ENCODE data around the gene PSME3.
"Not testable (repeated sequence)": the region's sequence is repeated elsewhere in the genome, so short reads cannot be mapped to it uniquely, and the experiment has no call there.

The PSME3 gene

DNA sequence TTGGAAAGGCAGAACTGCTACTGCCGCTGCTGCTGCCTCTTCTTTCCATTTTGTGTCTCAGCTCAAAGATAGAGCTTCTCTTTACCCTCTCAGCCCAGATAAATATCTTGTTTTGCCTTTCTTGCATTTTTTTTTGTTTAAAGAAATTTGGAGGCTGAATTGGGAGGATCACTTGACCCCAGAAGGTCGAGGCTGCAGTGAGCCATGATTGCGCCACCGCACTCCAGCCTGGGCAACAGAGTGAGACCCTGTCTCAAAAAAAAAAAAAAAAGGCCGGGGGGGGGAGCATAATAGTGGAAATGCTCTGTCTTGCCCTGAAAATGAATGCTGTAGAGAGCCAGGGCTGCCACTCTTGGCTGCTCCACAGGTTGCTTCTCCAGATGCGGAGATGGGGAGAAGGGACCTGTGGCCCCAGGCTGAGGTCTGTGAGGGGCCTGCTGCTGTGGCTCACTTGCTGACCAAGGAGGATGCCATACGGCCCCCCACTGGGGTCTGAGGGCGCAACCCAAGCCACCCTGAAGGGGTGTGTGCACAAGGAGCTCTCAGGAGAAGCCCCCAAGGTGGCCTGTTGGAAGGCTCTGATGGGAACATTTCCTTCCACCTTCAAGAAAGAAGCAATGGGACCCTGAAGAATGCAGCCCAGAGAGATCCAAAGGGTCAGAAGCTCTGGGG, 45.9 kb downstream of the PSME3 start:
- peaks cover 15% of the 10 kb centered on the region for H3K4me1 ChIP-seq (ENCODE audit: control insufficient read depth, insufficient read depth, low read length)
- H3K27ac ChIP-seq (ENCODE audit: low read depth, low read length) = no peak overlapping the region
- no peak overlapping the region for H3K4me3 ChIP-seq (ENCODE audit: low read depth, low read length)
- H3K9ac ChIP-seq (ENCODE audit: low read length) = no peak overlapping the region
- no peaks in the 10 kb centered on the region for H3K9me3 ChIP-seq (ENCODE audit: control insufficient read depth, insufficient read depth, low read depth, low read length)
- H3K27me3 ChIP-seq (ENCODE audit: control insufficient read depth, insufficient read depth, low read length) = peaks cover 23% of the 10 kb centered on the region
- H3K36me3 ChIP-seq (ENCODE audit: control insufficient read depth, insufficient read depth, low read length) = no peaks in the 10 kb centered on the region

DNA sequence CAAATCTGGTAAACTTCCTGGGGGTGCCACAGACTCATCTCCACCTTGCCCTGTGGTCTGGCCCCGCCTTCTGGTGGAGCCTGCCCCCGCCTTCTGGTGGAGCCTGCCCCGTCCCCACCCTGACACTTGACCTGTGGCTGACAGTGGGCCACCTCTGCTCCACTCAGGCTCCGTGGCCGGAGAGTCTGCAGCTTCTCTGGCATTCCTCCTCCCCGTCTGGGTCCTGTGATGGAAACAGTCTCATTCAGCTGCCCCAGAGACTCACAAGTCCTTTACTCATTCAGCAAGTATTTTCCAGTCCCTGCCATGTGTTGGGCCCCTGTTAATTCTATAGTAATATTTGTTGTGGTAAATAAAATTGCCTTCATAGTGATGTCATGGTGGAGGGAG, 46.4 kb downstream of the PSME3 start:
- Histone ChIP-seq H3K4me3 (ENCODE audit: low read depth, low read length) (no peak overlapping the region), H3K27me3 (ENCODE audit: control insufficient read depth, insufficient read depth, low read length) (peaks cover 23% of the 10 kb centered on the region), H3K36me3 (ENCODE audit: control insufficient read depth, insufficient read depth, low read length) (no peaks in the 10 kb centered on the region), H3K9me3 (ENCODE audit: control insufficient read depth, insufficient read depth, low read depth, low read length) (no peaks in the 10 kb centered on the region), H3K27ac (ENCODE audit: low read depth, low read length) (no peak overlapping the region), H3K9ac (ENCODE audit: low read length) (no peak overlapping the region), H3K4me1 (ENCODE audit: control insufficient read depth, insufficient read depth, low read length) (peaks cover 15% of the 10 kb centered on the region)

DNA sequence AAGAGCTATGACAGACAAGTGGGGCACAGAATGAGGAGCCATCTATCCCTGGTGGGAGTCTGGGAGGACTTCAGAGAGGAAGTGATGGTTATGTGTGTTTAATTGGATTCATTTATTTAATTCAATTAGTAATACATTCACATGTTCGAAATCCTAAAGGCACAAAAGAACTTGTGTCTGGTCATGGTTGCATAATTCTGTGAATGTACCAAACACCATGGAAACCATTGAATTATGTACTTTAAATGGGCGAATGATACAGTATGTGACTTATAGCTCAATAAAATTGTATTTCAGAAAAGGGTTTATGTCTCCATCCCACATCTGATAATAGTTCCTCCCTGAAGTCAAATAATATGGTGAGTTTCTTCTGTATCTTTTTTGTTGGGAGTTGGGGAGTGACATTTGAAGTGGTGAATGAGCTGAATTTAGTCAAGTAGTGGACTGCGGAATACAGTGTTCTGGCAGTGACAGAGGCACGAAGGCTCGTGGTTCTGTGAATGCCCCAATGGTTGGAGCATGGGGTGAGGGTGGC, 47.6 kb downstream of the PSME3 start:
- no peak overlapping the region for H3K27ac ChIP-seq (ENCODE audit: low read depth, low read length)
- no peaks in the 10 kb centered on the region for H3K36me3 ChIP-seq (ENCODE audit: control insufficient read depth, insufficient read depth, low read length)
- peaks cover 15% of the 10 kb centered on the region for H3K4me1 ChIP-seq (ENCODE audit: control insufficient read depth, insufficient read depth, low read length)
- H3K27me3 ChIP-seq (ENCODE audit: control insufficient read depth, insufficient read depth, low read length) = peaks cover 23% of the 10 kb centered on the region
- H3K4me3 ChIP-seq (ENCODE audit: low read depth, low read length) = no peak overlapping the region
- no peak overlapping the region for H3K9ac ChIP-seq (ENCODE audit: low read length)
- no peaks in the 10 kb centered on the region for H3K9me3 ChIP-seq (ENCODE audit: control insufficient read depth, insufficient read depth, low read depth, low read length)

DNA sequence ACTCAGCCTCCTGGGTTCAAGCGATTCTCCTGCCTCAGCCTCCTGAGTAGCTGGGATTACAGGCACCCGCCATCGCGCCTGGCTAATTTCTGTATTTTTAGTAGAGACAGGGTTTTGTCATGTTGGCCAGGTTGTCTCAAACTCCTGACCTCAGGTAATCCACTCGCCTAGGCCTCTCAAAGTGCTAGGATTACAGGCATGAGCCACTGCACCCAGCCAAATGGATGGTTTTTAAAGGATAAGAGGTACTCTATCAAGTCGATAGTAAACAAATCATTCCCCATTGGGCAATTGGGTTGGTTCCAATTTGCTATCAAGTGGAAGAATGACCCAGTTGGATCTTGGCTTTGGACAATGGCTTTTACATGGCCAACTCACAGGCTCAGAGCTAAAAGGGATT, 48.5 kb downstream of the PSME3 start:
- Histone ChIP-seq H3K4me1 (ENCODE audit: control insufficient read depth, insufficient read depth, low read length) (peaks cover 15% of the 10 kb centered on the region), H3K27me3 (ENCODE audit: control insufficient read depth, insufficient read depth, low read length) (peaks cover 23% of the 10 kb centered on the region)
- not testable (repeated sequence) for H3K9ac ChIP-seq (ENCODE audit: low read length); H3K36me3 ChIP-seq (ENCODE audit: control insufficient read depth, insufficient read depth, low read length); H3K4me3 ChIP-seq (ENCODE audit: low read depth, low read length); H3K9me3 ChIP-seq (ENCODE audit: control insufficient read depth, insufficient read depth, low read depth, low read length); H3K27ac ChIP-seq (ENCODE audit: low read depth, low read length)

- Histone ChIP-seq H3K4me3 (ENCODE audit: low read depth, low read length) (no peak overlapping the region), H3K9ac (ENCODE audit: low read length) (no peak overlapping the region), H3K9me3 (ENCODE audit: control insufficient read depth, insufficient read depth, low read depth, low read length) (no peaks in the 10 kb centered on the region), H3K36me3 (ENCODE audit: control insufficient read depth, insufficient read depth, low read length) (no peaks in the 10 kb centered on the region), H3K4me1 (ENCODE audit: control insufficient read depth, insufficient read depth, low read length) (peaks cover 15% of the 10 kb centered on the region), H3K27ac (ENCODE audit: low read depth, low read length) (no peak overlapping the region), H3K27me3 (ENCODE audit: control insufficient read depth, insufficient read depth, low read length) (peaks cover 20% of the 10 kb centered on the region)
Observed at GRCh38 chr17:42882166-42882565, 49.0 kb downstream of the PSME3 start.

- H3K36me3 ChIP-seq (ENCODE audit: control insufficient read depth, insufficient read depth, low read length) = no peaks in the 10 kb centered on the region
Observed at GRCh38 chr17:42883802-42884558, 50.8 kb downstream of the PSME3 start.

GRCh38 chr17:42885806-42886205, 52.6 kb downstream of the PSME3 start:
- H3K27ac ChIP-seq (ENCODE audit: low read depth, low read length); H3K36me3 ChIP-seq (ENCODE audit: control insufficient read depth, insufficient read depth, low read length); H3K27me3 ChIP-seq (ENCODE audit: control insufficient read depth, insufficient read depth, low read length); H3K9ac ChIP-seq (ENCODE audit: low read length); H3K4me3 ChIP-seq (ENCODE audit: low read depth, low read length); H3K4me1 ChIP-seq (ENCODE audit: control insufficient read depth, insufficient read depth, low read length); H3K9me3 ChIP-seq (ENCODE audit: control insufficient read depth, insufficient read depth, low read depth, low read length): not testable (repeated sequence)

More at GRCh38 chr17:42883802-42884558, 50.8 kb downstream of the PSME3 start:
- Histone ChIP-seq H3K4me3 (ENCODE audit: low read depth, low read length) (no peak overlapping the region), H3K9me3 (ENCODE audit: control insufficient read depth, insufficient read depth, low read depth, low read length) (no peaks in the 10 kb centered on the region), H3K9ac (ENCODE audit: low read length) (no peak overlapping the region), H3K4me1 (ENCODE audit: control insufficient read depth, insufficient read depth, low read length) (peaks cover 5% of the 10 kb centered on the region), H3K27me3 (ENCODE audit: control insufficient read depth, insufficient read depth, low read length) (peaks cover 5% of the 10 kb centered on the region; the same call in 1 of the 2 replicates), H3K27ac (ENCODE audit: low read depth, low read length) (no peak overlapping the region)

DNA sequence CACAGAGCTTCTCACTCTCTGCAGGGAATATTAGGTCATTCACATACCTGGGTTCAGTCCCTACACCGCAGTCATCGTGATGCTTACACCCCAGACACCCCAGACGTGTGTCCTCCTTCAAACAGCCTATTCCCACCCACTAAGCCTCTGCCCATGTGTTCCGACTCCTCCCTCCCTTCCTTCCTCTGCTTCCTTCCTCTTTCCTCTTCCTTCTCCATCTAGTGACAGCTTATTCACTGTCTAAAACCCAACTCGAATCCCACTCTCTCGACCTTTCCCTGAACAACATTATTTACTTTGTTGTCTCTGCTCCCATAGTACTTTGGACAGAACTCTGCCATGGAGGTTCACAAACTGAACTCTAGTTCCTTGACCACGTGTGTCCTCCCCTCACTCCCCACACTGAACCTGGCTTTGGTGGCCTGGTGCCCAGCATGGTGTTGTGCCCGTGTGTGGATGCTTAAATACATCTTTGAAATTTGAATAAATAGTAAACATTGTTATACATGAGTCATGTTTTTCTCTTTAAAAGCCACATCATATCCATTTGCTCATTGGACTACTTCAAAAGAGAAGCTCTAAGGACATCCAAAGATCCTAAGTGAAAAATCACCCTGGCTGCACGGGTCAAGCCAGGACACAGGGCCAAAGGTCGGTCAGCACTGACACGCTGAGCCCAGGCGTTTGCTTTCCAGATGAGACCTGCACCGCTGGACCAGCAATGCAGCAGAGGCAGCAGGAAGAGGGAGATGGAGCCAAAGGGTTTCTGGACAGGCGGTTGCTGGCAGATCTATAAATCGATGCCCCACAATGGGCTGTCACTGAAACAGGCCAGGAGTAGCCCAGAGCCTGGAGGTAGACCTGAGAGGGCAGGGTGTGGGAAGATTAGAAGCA, 53.3 kb downstream of the PSME3 start:
- Histone ChIP-seq H3K9me3 (ENCODE audit: control insufficient read depth, insufficient read depth, low read depth, low read length) (no peaks in the 10 kb centered on the region), H3K9ac (ENCODE audit: low read length) (no peak overlapping the region), H3K27ac (ENCODE audit: low read depth, low read length) (no peak overlapping the region)

DNA sequence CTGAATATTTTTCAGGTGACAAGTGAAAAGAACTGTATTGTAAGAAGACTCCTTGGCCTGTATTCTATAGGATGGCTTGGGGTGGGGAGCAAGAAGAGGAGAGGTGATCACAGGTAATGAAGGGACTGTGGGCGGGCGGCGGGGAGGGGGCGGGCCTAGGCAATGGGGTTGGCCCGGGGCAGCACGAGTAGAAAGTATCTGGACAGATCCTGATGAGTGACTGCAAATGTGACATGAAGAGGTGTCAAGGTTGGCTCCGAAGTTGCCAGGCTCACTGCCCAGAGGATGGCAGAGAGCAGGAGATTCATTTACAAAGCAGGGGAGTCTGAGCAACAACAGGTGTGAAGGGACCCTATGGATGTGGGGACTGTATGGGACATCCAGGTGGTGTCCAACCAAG, 56.6 kb downstream of the PSME3 start:
- H3K9me3 ChIP-seq (ENCODE audit: control insufficient read depth, insufficient read depth, low read depth, low read length) = no peaks in the 10 kb centered on the region
- no peak overlapping the region for H3K4me3 ChIP-seq (ENCODE audit: low read depth, low read length)
- no peaks in the 10 kb centered on the region for H3K36me3 ChIP-seq (ENCODE audit: control insufficient read depth, insufficient read depth, low read length)
- H3K27ac ChIP-seq (ENCODE audit: low read depth, low read length) = no peak overlapping the region
- peaks cover 18% of the 10 kb centered on the region for H3K4me1 ChIP-seq (ENCODE audit: control insufficient read depth, insufficient read depth, low read length)
- H3K27me3 ChIP-seq (ENCODE audit: control insufficient read depth, insufficient read depth, low read length) = no peaks in the 10 kb centered on the region
- no peak overlapping the region for H3K9ac ChIP-seq (ENCODE audit: low read length)

More for the DNA sequence above, 53.3 kb downstream of the PSME3 start:
- Histone ChIP-seq H3K36me3 (ENCODE audit: control insufficient read depth, insufficient read depth, low read length) (no peaks in the 10 kb centered on the region), H3K4me1 (ENCODE audit: control insufficient read depth, insufficient read depth, low read length) (peaks cover 4% of the 10 kb centered on the region), H3K4me3 (ENCODE audit: low read depth, low read length) (no peak overlapping the region), H3K27me3 (ENCODE audit: control insufficient read depth, insufficient read depth, low read length) (no peaks in the 10 kb centered on the region)

GRCh38 chr17:42891539-42892152, 58.4 kb downstream of the PSME3 start:
- H3K27ac ChIP-seq (ENCODE audit: low read depth, low read length) = no peak overlapping the region
- H3K4me3 ChIP-seq (ENCODE audit: low read depth, low read length) = no peak overlapping the region
- H3K27me3 ChIP-seq (ENCODE audit: control insufficient read depth, insufficient read depth, low read length) = no peaks in the 10 kb centered on the region
- H3K9me3 ChIP-seq (ENCODE audit: control insufficient read depth, insufficient read depth, low read depth, low read length) = no peaks in the 10 kb centered on the region
- peaks cover 18% of the 10 kb centered on the region for H3K4me1 ChIP-seq (ENCODE audit: control insufficient read depth, insufficient read depth, low read length)
- no peaks in the 10 kb centered on the region for H3K36me3 ChIP-seq (ENCODE audit: control insufficient read depth, insufficient read depth, low read length)
- H3K9ac ChIP-seq (ENCODE audit: low read length) = no peak overlapping the region

Measured in HUES6 (cell line).